Left ventricle myocardium inferior (tissue), 1 donor: ENCODE data around the gene PEF1. TPM values are rescaled to one million over a fixed set of nuclear protein-coding genes. Genes with fewer than 3 reads are reported as not detected.

ENCODE experiments used
- DNase-seq: peaks from one replicate; pipeline ENCODE4 v3.0.0-alpha.2; 2020
- H3K27ac ChIP-seq: fragments of 200-600 bp; replicated peaks from 2 replicates; pipeline ENCODE4 v1.8.0; 2021
- H3K27me3 ChIP-seq: fragments of 200-600 bp; 2 replicates; pipeline ENCODE4 v1.8.0; 2021; ENCODE audit warnings: low read depth
- H3K36me3 ChIP-seq: fragments of 200-600 bp; 2 replicates; pipeline ENCODE4 v1.8.0; 2021
- H3K4me1 ChIP-seq: fragments of 200-600 bp; 2 replicates; pipeline ENCODE4 v1.8.0; 2021
- H3K4me3 ChIP-seq: fragments of 200-600 bp; 2 replicates; pipeline ENCODE4 v1.8.0; 2021; ENCODE audit warnings: mild to moderate bottlenecking, moderate library complexity
- H3K9me3 ChIP-seq: fragments of 200-600 bp; replicated peaks from 2 replicates; pipeline ENCODE4 v1.8.0; 2021
- CTCF ChIP-seq: fragments of 200-600 bp; IDR thresholded peaks from 2 replicates; pipeline ENCODE4 v1.8.0; 2021; ENCODE audit warnings: antibody characterized with exemption, mild to moderate bottlenecking, borderline replicate concordance
- intact Hi-C: fragments of 100-400 bp; cut with micrococcal nuclease; formaldehyde crosslinking; loops from one replicate; pipeline ENCODE4 v1.11.0; 2022
- total RNA-seq: library from RNA; stranded (reverse); fragmentation: NEBNext Ultra II Directional; extraction: Animal tissue kit (Norgen Biotek cat#: 25700); gene quantifications from one replicate; pipeline ENCODE4 v1.2.1, GENCODE V29; 2021
- donor health status: DM: no; HTN: yes; CAD: no; lungs with severe emphysema.

The PEF1 gene
- total RNA-seq, 1 donor from 2014 or later: 36.4 TPM

GRCh38 chr1:31640964-31641363 lies 3.7 kb downstream of the PEF1 start:
- Histone ChIP-seq H3K36me3 (no peaks in the 10 kb centered on the region), H3K27ac (peak overlapping the region; percentile 32), H3K4me3 (no peak overlapping the region), H3K4me1 (peaks cover 95% of the 10 kb centered on the region), H3K27me3 (no peaks in the 10 kb centered on the region), H3K9me3 (no peaks in the 10 kb centered on the region)
- intact Hi-C loops: no loop called here
- no peak for TF ChIP-seq CTCF
- no peak for DNase-seq

GRCh38 chr1:31640179-31640578 lies 4.5 kb downstream of the PEF1 start:
- DNase-seq: no peak
- Histone ChIP-seq H3K4me3 (no peak overlapping the region), H3K27me3 (no peaks in the 10 kb centered on the region), H3K36me3 (peaks cover 2% of the 10 kb centered on the region), H3K9me3 (no peaks in the 10 kb centered on the region), H3K4me1 (peaks cover 94% of the 10 kb centered on the region), H3K27ac (no peak overlapping the region)
- intact Hi-C loops: no loop called here
- no peak for TF ChIP-seq CTCF

- H3K4me3 ChIP-seq: no peak overlapping the region
- peaks cover 8% of the 10 kb centered on the region for H3K36me3 ChIP-seq
- no peaks in the 10 kb centered on the region for H3K27me3 ChIP-seq
- H3K9me3 ChIP-seq: no peaks in the 10 kb centered on the region
- H3K27ac ChIP-seq: no peak overlapping the region
- H3K4me1 ChIP-seq: peaks cover 99% of the 10 kb centered on the region
- no peak for TF ChIP-seq CTCF
- intact Hi-C loops: no loop called here
- no peak for DNase-seq
Measured at GRCh38 chr1:31639543-31639942, 5.1 kb downstream of the PEF1 start.

- no peak for DNase-seq
Measured at GRCh38 chr1:31637915-31638673, 6.6 kb downstream of the PEF1 start.

GRCh38 chr1:31633117-31633516 lies 11.6 kb downstream of the PEF1 start:
- Histone ChIP-seq H3K27ac (peak overlapping the region; percentile 95), H3K27me3 (no peaks in the 10 kb centered on the region), H3K36me3 (peaks cover 66% of the 10 kb centered on the region), H3K9me3 (no peaks in the 10 kb centered on the region), H3K4me1 (peaks cover 99% of the 10 kb centered on the region), H3K4me3 (no peak overlapping the region)
- peak; percentile 53 for TF ChIP-seq CTCF
- intact Hi-C loops: no loop called here
- no peak for DNase-seq

More at GRCh38 chr1:31637915-31638673, 6.6 kb downstream of the PEF1 start:
- no peak for TF ChIP-seq CTCF
- H3K4me3 ChIP-seq: no peak overlapping the region
- H3K4me1 ChIP-seq: peaks cover 99% of the 10 kb centered on the region
- H3K27me3 ChIP-seq: no peaks in the 10 kb centered on the region
- H3K36me3 ChIP-seq: peaks cover 18% of the 10 kb centered on the region
- intact Hi-C loops: no loop called here
- H3K9me3 ChIP-seq: no peaks in the 10 kb centered on the region
- H3K27ac ChIP-seq: peak overlapping the region; percentile 21
